Activated T-cell treated with anti-CD3 and anti-CD28 coated beads for 1 hour (primary cell): ENCODE data around the gene PFKP.
"Not testable (repeated sequence)": the region's sequence is repeated elsewhere in the genome, so short reads cannot be mapped to it uniquely, and the experiment has no call there.

ENCODE experiments used
- DNase-seq: peaks from one replicate; pipeline ENCODE4 v3.0.0-alpha.2; 2020; ENCODE audit warnings: low read depth

Gene PFKP

DNA sequence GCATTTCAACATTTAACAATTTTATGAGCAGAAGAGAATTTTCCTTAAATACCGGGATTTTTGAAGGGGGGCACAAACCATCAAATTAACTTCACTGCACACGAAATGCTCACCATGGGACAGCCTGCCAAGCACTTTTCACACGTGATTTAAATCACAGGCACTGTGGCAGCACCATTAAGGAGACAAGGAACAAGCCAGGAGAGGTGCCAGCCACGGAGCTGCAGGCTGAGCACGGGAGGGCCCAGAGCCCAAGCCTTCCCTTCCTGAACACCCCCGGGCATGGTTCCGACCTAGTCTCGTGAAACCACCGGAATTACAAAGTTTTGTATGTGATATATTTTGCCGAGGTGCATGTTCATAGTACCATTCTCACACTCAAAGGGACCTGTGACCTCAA is 91.8 kb downstream of the PFKP start:
- DNase-seq = no peak

GRCh38 chr10:3162533-3162932 is 95.2 kb downstream of the PFKP start:
- DNase-seq = no peak

DNA sequence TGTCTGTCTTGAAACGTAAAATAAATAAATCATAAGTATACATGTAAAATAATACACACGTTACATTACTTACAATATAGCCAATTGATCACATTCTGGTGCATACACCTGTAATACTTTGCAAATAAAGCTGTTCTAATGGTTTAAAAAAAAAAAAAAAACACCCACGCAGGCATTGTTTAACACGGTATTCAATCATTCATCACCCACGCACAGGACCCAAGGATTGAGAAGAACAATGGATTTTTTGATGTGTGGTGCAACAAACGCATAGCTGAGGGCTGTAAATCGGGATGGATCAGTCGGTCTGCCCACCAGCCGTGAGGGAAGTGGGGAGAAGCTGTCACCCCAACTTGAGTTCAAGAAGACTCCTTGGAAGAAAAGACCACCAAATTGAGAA is 96.5 kb downstream of the PFKP start:
- no peak for DNase-seq

DNA sequence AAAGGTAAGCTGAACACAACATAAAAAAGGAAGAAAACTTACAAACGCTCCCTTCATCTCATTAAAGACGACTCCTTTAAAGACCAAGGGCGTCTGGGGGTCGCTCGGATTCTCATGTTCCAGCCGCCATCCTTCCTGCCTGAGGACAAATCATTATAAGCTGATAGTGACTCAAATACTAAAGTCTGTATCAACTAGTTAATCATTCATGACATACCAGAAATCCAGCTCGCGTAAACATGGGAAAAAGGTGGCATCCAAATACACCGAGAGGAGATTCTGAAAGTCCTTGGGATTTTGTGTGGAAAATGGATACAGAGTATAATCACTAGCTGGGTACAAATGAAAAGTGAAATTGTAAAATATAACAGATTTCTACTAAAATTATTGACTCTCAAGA is 97.8 kb downstream of the PFKP start:
- DNase-seq = no peak

GRCh38 chr10:3166496-3167290 is 99.3 kb downstream of the PFKP start:
- DNase-seq = no peak

- no peak for DNase-seq
Measured at GRCh38 chr10:3167611-3168330, 100.4 kb downstream of the PFKP start.

- DNase-seq = no peak
Measured at GRCh38 chr10:3169271-3169670, 101.9 kb downstream of the PFKP start.

- no peak for DNase-seq
Measured at GRCh38 chr10:3169673-3170072, 102.3 kb downstream of the PFKP start.

GRCh38 chr10:3171488-3171887 is 104.1 kb downstream of the PFKP start:
- DNase-seq = not testable (repeated sequence)

GRCh38 chr10:3172081-3172445 is 104.7 kb downstream of the PFKP start:
- DNase-seq = no peak

DNA sequence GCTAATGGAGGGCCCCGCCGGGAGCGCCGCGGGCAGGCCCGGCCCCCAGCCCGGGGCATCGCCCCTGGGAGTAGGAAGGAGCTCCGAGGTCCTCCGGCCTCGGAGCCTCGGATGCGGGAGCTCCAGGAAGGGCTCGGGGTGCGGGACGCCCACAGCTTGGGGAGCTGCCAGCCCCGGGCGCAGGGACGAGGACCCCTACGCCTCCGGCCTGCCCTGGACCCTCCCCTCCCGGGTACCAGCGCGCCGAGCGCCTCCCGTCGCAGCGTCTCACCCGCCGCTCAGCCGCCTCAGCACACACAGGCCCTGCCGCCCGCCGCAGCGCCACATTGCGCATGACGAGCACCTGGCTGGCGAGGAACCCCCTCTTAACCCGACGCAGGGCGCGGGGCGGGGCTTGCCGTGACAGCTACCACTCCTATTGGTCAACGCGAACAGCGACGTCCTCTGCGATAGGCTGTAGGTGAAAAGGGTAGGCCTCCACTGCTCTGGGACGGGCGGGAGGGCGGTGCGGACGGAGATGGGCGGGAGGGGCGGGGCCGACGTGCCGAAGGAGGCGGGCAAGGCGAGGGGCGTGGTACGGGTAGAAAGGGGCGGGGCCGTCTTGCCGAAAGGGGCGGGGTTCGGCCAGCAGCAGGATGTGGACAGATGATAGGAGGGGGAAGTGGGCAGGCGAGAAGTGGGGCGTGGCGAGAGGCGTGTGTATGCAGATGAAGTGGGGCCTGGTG is 105.3 kb downstream of the PFKP start, which contains the start of gene PITRM1:
Gene PITRM1 (minus strand): TSS at position 337 of the 725 bp plus-strand sequence. CDS start 10 bp downstream, at position 327.
- DNase-seq = peak; percentile 98

DNA sequence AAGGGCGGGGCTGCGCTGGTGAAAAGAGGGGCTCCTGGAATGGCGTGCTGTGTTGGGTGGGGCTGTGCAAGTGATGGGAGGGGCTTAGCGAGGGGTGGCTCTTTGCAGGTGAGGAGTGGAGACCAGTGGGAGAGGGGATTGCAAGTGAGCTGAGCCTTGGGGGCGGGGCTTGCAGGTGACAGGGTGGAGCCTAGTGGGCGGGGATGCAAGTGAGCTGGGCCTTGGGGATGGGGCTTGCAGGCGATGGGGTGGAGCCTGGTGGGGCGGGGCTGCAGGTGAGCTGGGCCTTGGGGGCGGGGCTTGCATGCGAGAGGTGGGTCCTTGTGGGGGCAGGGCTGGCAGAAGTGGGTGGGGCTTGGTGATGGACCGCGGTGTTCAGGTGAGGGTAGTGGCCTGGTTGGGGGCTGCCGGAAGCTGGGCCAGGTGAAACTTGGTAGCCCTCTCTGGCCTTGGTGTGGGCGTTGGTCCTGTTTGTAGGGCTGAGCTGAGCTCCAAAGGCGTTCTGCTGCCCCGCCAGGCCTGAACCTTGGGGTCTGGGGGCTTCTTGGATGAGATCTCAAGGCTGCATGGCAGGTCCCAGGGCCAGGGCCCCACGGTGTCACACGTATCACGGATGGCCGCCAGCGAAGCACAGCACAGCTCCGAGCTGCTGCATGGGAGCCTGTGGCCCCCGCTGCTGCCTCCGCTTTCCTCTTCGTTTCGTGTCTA is 106.0 kb downstream of the PFKP start:
- no peak for DNase-seq

DNA sequence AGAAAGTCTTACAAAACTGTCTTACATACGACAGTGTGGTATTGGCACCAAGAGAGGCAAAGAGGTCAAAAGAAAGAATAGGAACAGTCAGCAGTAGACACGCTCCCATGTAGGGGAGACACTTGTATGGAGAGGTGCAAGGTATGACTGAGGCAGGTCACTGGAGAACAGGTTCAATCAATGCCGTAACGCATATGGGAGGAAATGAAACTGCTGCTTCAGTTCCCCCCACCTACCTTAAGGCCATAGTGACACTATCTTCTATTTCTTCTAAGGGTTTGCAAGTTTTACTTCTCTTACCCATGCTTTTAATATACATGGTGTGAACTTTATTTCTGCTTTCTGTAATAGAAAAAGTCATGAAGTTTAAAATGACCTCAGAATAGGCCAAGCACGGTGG is 110.7 kb downstream of the PFKP start:
- no peak for DNase-seq

GRCh38 chr10:3179174-3179573 is 111.8 kb downstream of the PFKP start:
- no peak for DNase-seq

- DNase-seq = no peak
Measured at GRCh38 chr10:3180355-3181025, 113.1 kb downstream of the PFKP start.

- DNase-seq = no peak
Measured at GRCh38 chr10:3185386-3185785, 118.0 kb downstream of the PFKP start.

DNA sequence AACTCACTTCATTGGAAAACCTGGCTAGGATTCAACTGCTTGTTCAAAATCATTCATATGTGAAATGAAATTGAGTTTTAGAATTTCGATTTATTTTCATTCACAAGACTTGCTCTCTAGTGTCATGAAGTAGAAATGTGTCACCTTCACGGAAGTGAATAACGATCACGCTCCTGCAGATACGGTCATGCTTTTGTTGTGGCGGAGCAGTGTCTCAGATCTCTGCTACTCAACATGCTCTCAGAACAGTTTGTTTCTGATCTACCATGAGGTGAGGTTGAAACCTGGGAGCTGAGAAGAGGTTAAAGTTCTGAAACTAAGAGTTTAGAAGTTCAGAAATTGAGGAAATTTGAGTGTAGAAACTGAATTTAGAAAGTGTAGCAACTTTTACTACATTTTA is 119.0 kb downstream of the PFKP start:
- peak; percentile 17 for DNase-seq
